GM18499 (cell line): ENCODE results near the gene CYTH4.
"Not testable (repeated sequence)": the region's sequence is repeated elsewhere in the genome, so short reads cannot be mapped to it uniquely, and the experiment has no call there.

Experiments used
- ATAC-seq: cut with Tn5 transposase; IDR thresholded peaks from one replicate; pipeline ENCODE4 v1.9.1; 2021; ENCODE audit warnings: moderate number of reproducible peaks; ENCODE audit not compliant: insufficient read depth, unreplicated experiment

The CYTH4 gene

GRCh38 chr22:37248251-37248650 lies 34.1 kb upstream of the CYTH4 start:
- ATAC-seq: no peak

- no peak for ATAC-seq
Measured at GRCh38 chr22:37249986-37250385, 32.3 kb upstream of the CYTH4 start.

DNA sequence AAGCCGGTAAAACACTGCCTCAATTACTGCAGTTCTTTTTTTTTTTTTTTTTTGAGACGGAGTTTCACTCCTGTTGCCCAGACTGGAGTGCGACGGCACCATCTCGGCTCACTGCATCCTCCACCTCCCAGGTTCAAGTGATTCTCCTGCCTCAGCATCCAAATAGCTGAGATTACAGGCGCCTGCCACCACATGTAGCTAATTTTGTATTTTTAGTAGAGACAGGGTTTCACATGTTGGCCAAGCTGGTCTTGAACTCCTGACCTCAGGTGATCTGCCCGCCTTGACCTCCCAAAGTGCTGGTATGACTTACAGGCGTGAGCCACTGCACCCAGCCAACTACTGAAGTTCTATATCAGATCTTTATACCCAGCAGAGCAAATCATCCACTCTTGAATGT lies 30.5 kb upstream of the CYTH4 start:
- ATAC-seq: not testable (repeated sequence)

- ATAC-seq: no peak
Measured at GRCh38 chr22:37253126-37253660, 29.1 kb upstream of the CYTH4 start.

GRCh38 chr22:37254209-37254866 lies 28.0 kb upstream of the CYTH4 start:
- no peak for ATAC-seq

DNA sequence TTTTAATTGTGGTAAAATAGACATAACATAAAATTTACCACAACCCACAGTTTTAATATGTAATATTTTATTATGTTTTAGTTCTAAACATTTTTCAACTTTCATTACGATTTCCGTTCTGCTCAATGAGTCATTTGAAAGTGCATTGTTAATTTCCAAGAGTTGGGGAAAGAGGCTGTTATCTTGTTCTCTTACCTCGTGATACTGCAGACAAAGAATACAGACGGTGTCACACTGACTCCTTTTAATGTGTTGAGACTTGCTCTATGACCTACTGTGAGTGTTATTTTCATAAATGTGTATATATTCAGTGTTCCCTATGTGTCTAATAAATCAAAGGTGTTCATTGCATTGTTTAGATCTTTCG lies 27.5 kb upstream of the CYTH4 start:
- ATAC-seq: no peak

DNA sequence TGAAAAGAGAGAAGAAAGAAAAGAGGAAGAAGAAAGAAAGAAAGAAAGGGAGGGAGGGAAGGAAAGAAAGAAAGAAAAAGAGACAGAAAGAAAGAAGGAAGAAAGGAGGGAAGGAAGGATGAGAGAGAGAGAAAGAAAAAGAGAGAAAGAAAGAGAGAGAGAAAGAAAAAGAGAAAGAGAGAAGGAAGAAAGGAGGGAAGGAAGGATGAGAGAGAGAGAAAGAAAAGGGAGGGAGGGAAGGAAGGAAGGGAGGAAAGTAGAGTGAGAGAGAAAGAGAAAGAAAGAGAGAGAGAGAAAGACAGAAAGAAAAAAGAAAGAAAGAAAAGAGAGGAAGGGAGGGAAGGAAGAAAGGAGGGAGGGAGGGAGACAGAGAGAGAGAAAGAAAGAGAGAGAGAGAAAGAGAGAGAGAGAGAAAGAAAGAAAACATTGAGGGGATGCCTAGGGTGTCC lies 26.7 kb upstream of the CYTH4 start:
- no peak for ATAC-seq

GRCh38 chr22:37256075-37256726 lies 26.1 kb upstream of the CYTH4 start:
- no peak for ATAC-seq

GRCh38 chr22:37258005-37258752 lies 24.1 kb upstream of the CYTH4 start:
- ATAC-seq: no peak

DNA sequence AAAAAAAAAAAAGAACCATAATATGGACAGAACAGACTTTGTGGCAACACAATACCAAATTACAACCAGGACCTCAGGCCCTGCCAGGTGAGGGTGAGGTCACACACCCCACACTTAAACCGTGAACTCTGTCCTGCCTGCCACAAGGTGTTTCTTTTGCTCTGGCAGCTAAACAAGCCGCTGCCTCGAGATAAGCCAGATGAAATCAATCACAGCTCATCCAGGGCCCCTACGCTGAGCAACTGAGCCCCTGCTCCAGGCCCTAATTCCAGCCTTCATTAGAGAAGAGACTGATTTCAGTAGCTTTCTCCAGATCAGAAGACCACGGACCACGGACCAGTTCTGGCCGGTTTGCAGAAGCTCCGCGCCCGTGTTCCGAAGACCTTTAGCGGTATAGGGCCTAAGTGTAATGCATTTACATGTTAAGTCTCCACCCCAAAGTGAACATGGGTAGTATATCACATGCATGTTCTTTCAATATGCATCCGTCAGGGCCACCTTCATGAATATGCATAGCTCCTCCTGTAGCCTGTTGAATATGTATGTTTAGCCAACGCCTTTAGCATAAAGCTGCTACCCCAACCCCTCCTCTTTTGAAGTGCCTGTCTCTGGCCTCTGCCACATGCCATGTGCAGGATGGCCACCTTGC lies 23.4 kb upstream of the CYTH4 start:
- no peak for ATAC-seq

DNA sequence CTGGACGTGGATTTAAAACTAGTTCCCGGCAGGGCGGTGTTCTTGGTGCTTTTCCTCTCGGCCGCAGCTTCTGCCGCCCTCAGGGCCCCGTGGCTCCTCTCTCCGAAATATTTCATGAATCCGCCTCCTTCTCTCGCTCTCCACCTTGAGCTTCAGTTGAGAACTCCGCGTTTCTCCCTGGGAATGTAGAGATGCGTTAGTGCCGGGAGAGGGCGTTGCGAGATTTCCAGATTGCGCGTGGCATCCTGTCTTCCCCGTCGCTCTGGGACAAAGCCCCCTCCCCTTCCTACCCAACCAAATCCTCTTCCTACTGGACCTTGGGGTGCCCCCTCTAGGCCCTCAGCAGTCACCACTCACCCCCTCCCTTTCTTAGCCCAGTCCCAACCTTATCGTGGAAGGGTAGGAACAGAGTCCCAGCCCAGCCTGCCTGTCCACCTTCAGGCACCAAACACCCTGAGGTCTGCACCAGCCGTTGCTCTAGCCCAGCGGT lies 22.7 kb upstream of the CYTH4 start:
- no peak for ATAC-seq

DNA sequence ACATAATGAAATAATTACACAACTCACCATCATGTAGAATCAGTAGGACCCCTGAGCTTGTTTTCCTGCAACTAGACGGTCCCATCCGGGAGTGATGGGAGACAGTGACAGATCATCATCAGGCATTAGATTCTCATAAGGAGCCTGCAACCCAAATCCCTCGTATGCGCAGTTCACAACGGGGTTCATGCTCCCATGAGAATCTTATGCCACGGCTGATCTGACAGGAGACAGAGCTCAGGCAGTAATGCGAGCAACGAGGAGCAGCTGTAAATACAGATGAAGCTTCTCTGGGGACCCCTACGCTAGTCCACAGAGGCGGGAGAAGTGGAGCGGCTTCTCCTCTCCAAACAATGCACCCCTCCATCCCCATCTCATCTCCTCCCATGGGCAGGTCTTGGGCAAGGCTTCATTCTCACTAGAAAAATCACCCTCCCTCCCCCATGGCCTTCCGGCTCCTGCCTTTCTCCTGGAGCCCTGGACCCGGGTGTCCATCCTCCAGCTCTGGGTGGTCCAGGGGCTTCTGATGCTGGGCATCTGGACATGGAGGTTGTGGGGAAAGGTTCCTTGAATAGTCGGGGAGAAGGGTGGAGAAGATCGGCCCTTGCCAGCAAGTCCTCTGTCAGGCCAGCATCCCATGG lies 22.0 kb upstream of the CYTH4 start:
- no peak for ATAC-seq

DNA sequence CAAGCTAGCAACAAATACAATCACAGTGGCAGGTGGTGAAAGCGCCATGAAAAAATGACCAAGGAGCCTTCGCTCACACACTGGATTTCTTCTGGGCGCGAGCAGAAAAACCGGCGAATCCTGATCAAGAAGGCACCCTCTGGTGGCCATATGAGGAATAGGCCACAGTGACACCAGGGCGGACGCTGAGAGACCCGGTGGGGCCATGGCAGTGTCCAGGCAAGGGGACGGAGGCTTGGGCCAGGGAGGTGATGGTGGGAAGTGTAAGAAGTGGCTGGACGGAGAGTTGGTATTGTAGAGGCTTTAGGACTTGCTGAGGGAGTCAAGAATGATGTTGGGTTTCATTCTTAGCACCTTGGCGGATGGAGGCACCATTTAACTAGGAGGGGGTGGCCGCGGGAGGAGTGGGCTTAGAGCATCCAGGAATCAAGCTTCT lies 21.4 kb upstream of the CYTH4 start:
- no peak for ATAC-seq

- no peak for ATAC-seq
Measured at GRCh38 chr22:37262346-37262745, 20.0 kb upstream of the CYTH4 start.

GRCh38 chr22:37263966-37264887 lies 18.1 kb upstream of the CYTH4 start:
- no peak for ATAC-seq

- ATAC-seq: no peak
Measured at GRCh38 chr22:37266581-37267134, 15.7 kb upstream of the CYTH4 start.

DNA sequence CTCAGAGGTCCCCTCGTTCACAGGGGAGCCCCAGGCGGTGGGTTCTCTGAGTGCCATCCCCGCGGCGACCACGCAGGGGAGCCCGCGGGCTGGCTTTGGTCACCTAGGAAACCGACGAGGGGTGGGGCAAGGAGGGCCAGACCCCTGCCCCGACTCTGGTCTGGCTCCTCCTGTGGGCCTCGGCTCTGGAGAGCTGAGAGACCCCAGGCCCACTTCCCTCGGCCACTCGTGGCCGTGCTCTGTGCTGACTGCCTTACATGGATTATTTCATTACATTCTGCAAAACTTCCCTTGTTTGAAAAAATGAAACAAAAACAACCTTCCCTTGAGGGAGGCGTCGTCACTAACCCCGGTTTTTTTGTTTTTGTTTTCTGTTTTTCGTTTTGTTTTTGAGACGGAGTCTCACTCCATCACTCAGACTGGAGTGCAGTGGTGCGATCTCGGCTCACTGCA lies 15.1 kb upstream of the CYTH4 start:
- no peak for ATAC-seq

GRCh38 chr22:37267661-37268413 lies 14.5 kb upstream of the CYTH4 start:
- no peak for ATAC-seq
